Activated naive CD8-positive, alpha-beta T cell treated with anti-CD3 and anti-CD28 coated beads, Interleukin-2, amount 50 U/mL, for 24 hours (primary cell): ENCODE measurements around the gene ZNF143.
"Not testable (repeated sequence)": the region's sequence is repeated elsewhere in the genome, so short reads cannot be mapped to it uniquely, and the experiment has no call there.

Experiments used
- ATAC-seq: fragments of 150-1000 bp; cut with Tn5 transposase; one replicate; pipeline ENCODE4 v1.10.0; 2021
- DNase-seq: peaks from one replicate; pipeline ENCODE4 v3.0.0; 2021
- H3K27ac Mint-ChIP-seq: one replicate; pipeline ENCODE4 v1.8.0; 2021; ENCODE audit warnings: mild to moderate bottlenecking, mixed read lengths
- H3K27me3 Mint-ChIP-seq: one replicate; pipeline ENCODE4 v1.8.0; 2021; ENCODE audit warnings: mixed read lengths
- H3K36me3 Mint-ChIP-seq: one replicate; pipeline ENCODE4 v1.8.0; 2021; ENCODE audit warnings: low read depth, mixed read lengths
- H3K4me1 Mint-ChIP-seq: one replicate; pipeline ENCODE4 v1.8.0; 2021; ENCODE audit warnings: mixed read lengths
- H3K4me3 Mint-ChIP-seq: one replicate; pipeline ENCODE4 v1.8.0; 2021; ENCODE audit warnings: mild to moderate bottlenecking, moderate library complexity, mixed read lengths
- H3K9me3 Mint-ChIP-seq: one replicate; pipeline ENCODE4 v1.8.0; 2021; ENCODE audit warnings: mixed read lengths

Gene ZNF143

DNA sequence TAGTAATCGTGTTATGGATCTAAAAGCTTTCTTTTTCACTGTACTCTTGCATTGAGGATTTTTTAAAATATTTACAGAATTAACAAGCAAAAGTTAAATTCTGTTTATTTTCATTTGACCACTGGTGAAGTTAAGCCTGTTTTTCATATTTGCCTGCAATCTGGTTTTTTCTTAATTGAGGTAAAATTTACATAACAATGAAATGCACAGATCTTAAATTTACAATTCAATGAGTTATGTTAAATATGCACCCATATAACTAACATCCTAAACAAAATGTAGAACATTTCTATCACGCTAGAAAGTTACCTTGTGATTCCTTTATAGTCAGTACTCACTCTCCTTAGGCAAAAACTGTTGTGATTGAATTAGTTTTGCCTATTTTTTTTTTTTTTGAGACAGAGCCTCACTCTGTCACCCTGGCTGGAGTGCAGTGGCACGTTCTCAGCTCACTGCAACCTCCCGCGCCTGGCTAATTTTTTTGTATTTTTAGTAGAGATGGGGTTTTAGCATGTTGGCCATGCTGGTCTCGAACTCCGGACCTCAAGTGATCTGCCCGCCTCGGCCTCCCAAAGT is 58.1 kb downstream of the ZNF143 start:
- DNase-seq, result no peak
- Mint-ChIP-seq H3K36me3 (peaks cover 35% of the 10 kb centered on the region), H3K4me1 (no peaks in the 10 kb centered on the region), H3K27me3 (no peaks in the 10 kb centered on the region), H3K27ac (no peak overlapping the region), H3K4me3 (no peak overlapping the region), H3K9me3 (no peaks in the 10 kb centered on the region)
- ATAC-seq, result no peak

DNA sequence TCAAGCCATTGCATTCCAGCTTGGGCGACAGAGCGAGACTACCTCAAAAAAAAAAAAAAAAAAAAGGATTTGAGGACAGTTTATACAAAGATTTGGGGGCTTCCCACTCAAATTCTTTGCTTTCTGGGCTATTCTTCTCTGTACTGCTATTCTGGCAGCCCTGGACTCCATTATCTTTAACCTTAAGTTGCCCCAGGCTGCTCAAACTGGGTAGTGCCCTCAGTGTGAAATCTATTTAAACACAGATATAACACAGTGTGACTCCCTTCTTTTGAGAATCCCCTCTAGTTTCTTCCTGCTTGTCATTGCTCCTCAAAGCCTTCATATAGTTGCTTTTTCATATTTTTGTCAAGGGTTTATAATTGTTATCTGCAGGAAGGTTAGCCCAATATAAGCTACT is 63.2 kb downstream of the ZNF143 start:
- DNase-seq (no peak), ATAC-seq (no peak)
- peaks cover 21% of the 10 kb centered on the region for H3K36me3 Mint-ChIP-seq
- H3K4me3 Mint-ChIP-seq, result no peak overlapping the region
- H3K9me3 Mint-ChIP-seq, result no peaks in the 10 kb centered on the region
- H3K4me1 Mint-ChIP-seq, result no peaks in the 10 kb centered on the region
- H3K27me3 Mint-ChIP-seq, result no peaks in the 10 kb centered on the region
- no peak overlapping the region for H3K27ac Mint-ChIP-seq

DNA sequence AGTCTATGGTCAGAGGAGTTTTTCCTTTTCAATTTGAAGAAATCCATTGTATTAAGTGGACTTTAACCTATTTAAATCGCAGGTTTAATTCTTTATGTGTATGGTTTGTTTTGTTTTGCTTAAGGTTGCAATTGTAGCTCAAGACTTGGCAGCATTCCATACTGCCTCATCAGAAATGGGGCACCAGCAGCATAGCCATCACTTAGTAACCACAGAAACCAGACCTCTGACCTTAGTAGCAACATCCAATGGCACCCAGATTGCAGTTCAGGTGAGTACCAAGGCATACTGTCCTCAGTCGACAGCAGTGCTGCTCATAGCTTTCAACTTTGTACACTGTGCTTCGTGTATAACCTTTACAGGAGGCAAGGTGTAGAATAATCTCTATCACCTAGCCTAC is 64.3 kb downstream of the ZNF143 start:
- ATAC-seq (no peak), DNase-seq (no peak)
- Mint-ChIP-seq H3K36me3 (peaks cover 18% of the 10 kb centered on the region), H3K27me3 (no peaks in the 10 kb centered on the region), H3K4me1 (no peaks in the 10 kb centered on the region), H3K27ac (no peak overlapping the region), H3K9me3 (no peaks in the 10 kb centered on the region), H3K4me3 (no peak overlapping the region)

DNA sequence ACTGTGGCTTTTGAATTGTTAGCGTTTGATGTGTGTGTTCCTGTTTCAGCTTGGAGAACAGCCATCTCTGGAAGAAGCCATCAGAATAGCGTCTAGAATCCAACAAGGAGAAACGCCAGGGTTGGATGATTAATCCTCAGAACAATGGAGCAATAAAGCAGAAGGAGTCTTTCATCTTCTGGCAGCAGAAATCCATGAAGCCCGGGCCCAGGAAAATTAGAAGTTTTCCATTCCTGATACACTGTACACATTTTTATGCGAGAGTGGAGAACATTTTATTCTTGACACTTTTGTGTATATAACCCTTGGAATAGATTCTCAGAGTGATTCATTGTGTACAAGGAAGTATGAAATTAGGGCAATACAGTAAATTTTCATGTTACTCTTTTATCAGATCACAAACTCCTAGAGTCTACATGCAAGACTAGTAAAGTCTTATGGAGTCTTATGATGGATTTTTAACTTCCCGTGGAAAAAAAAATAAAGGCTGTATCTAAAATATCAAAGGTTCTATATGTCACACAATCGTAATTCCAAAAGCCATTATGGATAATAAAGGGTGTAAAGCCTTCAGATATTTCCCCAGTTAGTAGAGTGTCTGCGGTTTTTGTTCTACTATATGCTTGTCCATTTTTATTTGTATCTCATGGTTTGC is 66.8 kb downstream of the ZNF143 start:
- Mint-ChIP-seq H3K36me3 (peaks cover 10% of the 10 kb centered on the region), H3K27ac (peak overlapping the region; percentile 41), H3K9me3 (no peaks in the 10 kb centered on the region), H3K27me3 (no peaks in the 10 kb centered on the region), H3K4me3 (no peak overlapping the region), H3K4me1 (no peaks in the 10 kb centered on the region)
- ATAC-seq (no peak), DNase-seq (no peak)

DNA sequence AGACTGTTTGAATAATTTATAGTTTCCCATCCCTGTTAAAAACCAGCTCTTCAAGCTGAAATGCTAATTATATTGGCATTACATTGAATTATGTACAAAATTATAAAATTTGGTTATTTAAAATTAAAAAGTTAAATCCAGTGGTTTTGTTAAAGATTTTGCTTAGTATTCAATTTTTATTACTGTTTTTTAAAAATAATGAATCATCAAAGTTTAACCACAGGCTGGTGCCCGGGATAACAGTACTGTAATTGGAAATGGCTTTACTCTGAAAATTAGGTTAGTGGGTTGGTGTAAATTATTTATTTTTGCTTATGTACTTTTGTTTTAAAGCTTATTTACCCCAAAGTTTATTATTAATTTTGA is 67.3 kb downstream of the ZNF143 start:
- H3K4me1 Mint-ChIP-seq, result no peaks in the 10 kb centered on the region
- DNase-seq (no peak), ATAC-seq (no peak)
- H3K27me3 Mint-ChIP-seq, result no peaks in the 10 kb centered on the region
- no peak overlapping the region for H3K4me3 Mint-ChIP-seq
- H3K9me3 Mint-ChIP-seq, result no peaks in the 10 kb centered on the region
- no peak overlapping the region for H3K27ac Mint-ChIP-seq
- peaks cover 7% of the 10 kb centered on the region for H3K36me3 Mint-ChIP-seq

DNA sequence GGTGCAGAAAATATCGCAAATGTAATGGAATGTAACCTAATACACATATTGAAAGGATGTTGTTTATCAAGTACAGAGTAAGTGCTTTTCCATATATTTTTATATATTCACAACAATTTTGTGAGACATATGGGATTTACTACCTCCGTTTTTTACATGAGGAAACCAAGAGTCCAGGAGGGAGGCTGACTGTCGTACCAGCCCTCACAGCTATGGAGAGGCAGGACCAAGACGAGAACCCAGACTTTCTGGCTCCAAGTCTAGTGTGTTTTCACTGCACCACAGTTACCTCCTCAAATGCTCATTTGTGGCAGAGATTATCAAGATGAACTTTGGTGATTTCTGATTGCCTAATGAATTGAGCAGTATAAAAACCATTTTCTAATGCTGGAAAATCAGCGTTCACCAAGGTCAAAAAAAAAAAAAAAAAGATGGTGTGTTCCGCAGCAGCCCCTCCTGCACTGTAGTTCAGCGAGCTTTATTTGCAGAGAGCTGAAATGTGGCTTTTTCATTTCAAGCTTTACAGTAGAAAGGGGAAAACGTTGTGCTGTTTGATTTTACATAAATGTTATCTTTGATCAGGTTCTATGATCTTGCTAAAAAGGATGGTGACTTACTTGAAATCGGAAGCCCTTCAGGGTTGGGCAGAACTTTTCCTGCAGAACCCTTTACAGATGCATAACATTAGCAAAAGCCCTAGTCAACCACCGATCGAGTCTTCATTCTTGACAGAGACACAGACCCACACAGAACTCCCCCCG is 67.9 kb downstream of the ZNF143 start:
- Mint-ChIP-seq H3K9me3 (no peaks in the 10 kb centered on the region), H3K27ac (no peak overlapping the region), H3K4me3 (no peak overlapping the region), H3K27me3 (no peaks in the 10 kb centered on the region), H3K36me3 (peaks cover 6% of the 10 kb centered on the region), H3K4me1 (no peaks in the 10 kb centered on the region)
- ATAC-seq, result no peak
- no peak for DNase-seq

DNA sequence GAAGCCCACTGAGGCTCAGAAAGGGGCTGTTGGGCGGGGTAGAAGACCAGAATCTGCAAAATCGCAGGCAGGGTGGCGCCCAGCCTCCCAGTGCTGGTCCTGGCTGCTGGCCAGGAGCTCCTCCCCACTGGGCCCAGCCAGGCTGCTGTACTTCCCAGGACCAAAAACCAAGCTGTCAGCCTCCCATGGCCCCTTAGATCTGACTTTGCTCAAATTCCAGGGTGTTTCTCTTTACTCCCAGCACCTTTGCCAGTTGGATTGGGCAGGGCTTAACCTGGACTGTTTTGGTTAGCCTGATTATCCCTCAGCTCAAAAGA is 68.5 kb downstream of the ZNF143 start:
- H3K4me3 Mint-ChIP-seq, result no peak overlapping the region
- DNase-seq (no peak), ATAC-seq (no peak)
- no peaks in the 10 kb centered on the region for H3K27me3 Mint-ChIP-seq
- no peaks in the 10 kb centered on the region for H3K4me1 Mint-ChIP-seq
- no peak overlapping the region for H3K27ac Mint-ChIP-seq
- peaks cover 3% of the 10 kb centered on the region for H3K36me3 Mint-ChIP-seq
- no peaks in the 10 kb centered on the region for H3K9me3 Mint-ChIP-seq

DNA sequence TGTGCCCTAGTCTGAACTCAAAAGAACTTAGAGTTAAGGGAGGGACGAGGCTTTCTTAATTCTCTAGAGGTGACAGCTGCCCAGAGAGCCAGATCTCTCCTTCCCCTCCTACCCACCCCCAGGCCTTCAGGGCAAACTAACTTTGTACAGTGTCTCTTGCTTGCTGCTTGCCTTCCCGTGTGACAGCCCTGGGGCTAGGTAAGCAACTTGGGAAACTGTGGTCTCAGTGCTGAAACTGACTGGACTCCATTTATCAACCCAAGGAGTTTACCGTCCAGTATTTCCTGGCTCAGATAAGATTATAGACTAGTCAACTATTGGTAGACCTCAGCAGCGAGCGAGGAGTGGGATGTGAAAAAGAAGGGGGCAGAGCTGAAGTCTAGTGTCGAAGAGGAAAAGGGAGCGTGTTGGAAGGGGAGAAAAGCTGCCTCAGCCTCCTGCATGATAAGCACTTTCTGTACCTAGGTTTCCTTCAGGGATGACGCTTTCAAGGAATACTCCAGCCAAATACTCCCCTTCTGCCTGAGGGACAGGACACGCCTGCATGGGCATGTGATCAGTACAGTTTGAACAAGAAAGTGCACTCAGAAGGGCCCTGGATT is 69.3 kb downstream of the ZNF143 start:
- no peak for ATAC-seq
- H3K27ac Mint-ChIP-seq, result no peak overlapping the region
- H3K27me3 Mint-ChIP-seq, result no peaks in the 10 kb centered on the region
- no peaks in the 10 kb centered on the region for H3K4me1 Mint-ChIP-seq
- peaks cover 3% of the 10 kb centered on the region for H3K36me3 Mint-ChIP-seq
- DNase-seq, result no peak
- no peaks in the 10 kb centered on the region for H3K9me3 Mint-ChIP-seq
- H3K4me3 Mint-ChIP-seq, result no peak overlapping the region

DNA sequence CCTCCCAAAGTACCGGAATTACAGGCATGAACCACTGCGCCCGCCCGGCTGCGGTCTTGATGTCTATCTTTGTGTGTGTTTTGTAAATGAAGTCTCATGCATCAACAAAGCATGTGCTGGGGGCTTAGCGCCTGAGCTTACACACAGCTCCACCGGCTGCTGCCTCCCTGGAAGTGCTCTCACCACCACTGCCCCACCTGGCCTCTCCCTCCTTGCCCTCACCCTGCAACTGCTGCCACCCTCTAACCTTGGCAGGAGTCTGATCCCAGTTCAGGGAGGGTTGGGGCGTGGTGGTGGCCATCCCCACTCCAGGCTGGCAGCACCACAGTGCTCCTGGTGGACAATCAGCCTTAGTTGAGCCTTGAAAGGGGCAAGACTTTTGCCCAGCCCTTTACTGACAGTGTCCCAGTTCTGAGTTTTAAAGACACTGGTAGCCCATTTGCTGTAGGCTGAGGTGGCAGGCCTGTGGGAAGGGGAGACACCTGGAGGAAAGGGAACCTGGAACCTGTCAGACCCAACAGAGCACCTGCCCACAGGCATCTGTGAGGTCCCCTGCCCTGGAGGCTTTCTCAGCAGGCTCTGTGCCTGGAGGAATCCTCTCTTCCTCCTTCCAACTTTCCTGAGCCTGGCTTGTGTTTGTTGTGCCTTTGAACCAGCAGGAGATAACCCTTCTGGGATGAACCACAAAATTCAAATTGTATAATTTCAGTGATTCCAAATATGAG is 70.3 kb downstream of the ZNF143 start:
- Mint-ChIP-seq H3K36me3 (peaks cover 2% of the 10 kb centered on the region), H3K4me3 (no peak overlapping the region), H3K9me3 (no peaks in the 10 kb centered on the region), H3K27me3 (no peaks in the 10 kb centered on the region), H3K4me1 (no peaks in the 10 kb centered on the region), H3K27ac (no peak overlapping the region)
- no peak for ATAC-seq
- DNase-seq, result no peak

DNA sequence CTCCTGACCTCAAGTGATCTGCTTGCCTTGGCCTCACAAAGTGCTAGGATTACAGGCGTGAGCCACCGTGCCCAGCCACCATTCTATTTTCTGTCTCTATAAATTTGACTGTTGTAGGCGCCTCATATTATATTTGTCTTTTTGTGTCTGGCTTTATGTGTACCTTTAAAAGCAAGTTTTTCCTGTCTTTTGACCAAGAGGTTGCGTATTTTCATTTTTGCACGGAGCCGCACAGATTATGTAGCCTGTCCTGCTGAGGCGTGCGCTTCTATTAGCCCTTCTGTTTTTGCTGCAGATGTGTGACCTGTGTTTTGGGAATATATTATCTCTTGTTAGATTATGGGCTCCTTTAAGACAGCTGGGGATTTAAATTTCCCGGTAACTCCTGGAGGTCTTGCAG is 72.2 kb downstream of the ZNF143 start:
- Mint-ChIP-seq H3K36me3 (no peaks in the 10 kb centered on the region), H3K4me1 (no peaks in the 10 kb centered on the region), H3K27me3 (no peaks in the 10 kb centered on the region), H3K9me3 (no peaks in the 10 kb centered on the region), H3K4me3 (no peak overlapping the region), H3K27ac (no peak overlapping the region)
- no peak for DNase-seq
- ATAC-seq, result no peak

DNA sequence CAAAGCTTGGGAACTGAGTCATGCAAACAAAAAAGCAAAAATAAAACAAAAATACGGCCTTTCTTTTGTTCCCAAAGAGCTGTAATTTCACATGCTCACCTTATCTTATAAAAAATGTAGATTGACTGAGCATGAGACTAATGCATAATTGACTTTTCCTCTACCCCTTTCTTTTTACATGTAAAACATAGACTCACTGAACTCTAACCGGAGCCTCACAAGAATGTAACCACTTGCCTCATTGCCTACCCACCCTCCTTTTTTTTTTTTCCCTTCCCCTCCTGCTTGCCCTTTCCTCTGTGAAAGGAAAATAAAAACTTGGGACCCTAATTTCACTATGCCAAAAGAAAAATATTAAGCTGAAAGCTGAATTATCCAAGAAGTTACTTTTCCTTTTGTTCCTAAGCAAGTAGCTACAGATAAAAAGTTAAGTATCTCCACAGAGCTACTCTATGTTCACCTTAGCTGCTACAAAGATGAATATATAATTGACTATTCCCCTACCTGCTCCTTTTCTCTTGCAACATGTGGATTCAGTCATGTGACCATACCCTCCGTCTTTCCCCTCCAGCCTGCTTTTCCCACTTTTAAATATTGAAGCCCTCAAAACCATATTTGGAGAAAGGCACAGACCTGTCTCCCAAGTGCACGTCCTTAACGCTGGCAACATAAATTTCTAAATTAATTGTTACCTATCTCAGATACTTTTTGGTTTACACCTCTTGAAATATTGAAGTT is 73.1 kb downstream of the ZNF143 start:
- H3K4me1 Mint-ChIP-seq, result no peaks in the 10 kb centered on the region
- H3K9me3 Mint-ChIP-seq, result no peaks in the 10 kb centered on the region
- no peaks in the 10 kb centered on the region for H3K27me3 Mint-ChIP-seq
- H3K36me3 Mint-ChIP-seq, result no peaks in the 10 kb centered on the region
- H3K27ac Mint-ChIP-seq, result no peak overlapping the region
- no peak for DNase-seq
- ATAC-seq, result no peak
- no peak overlapping the region for H3K4me3 Mint-ChIP-seq

DNA sequence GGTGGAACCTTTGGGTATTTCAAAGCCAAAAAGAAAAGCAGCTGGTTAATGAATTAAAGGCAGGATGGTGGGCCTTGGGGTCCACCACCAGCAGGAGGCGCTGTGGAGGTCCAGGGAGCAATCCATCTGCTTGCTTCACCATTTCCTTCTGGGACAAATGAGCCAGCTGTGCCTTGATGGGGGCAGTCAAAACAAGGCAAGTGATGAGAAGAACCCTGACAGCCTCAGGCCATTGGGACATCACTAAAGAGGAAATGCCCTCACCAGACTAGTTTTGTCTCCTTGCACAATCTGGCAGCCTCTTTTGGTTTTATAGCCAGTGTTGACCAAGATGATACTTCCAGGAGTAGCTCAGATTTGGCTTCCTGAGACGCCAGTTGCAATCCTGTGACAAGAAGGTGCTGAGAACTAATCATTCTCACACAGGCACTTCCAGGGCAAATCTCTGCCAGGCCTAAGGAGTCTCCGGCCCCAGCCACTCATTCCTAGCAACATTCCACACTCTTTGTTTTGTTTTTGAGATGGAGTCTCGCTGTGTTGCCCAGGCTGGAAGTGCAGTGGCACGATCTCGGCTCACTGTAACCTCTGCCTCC is 74.5 kb downstream of the ZNF143 start:
- Mint-ChIP-seq H3K27ac (no peak overlapping the region), H3K36me3 (no peaks in the 10 kb centered on the region), H3K9me3 (no peaks in the 10 kb centered on the region), H3K4me3 (no peak overlapping the region), H3K4me1 (no peaks in the 10 kb centered on the region), H3K27me3 (no peaks in the 10 kb centered on the region)
- DNase-seq (peak; percentile 91), ATAC-seq (peak; percentile 76)

DNA sequence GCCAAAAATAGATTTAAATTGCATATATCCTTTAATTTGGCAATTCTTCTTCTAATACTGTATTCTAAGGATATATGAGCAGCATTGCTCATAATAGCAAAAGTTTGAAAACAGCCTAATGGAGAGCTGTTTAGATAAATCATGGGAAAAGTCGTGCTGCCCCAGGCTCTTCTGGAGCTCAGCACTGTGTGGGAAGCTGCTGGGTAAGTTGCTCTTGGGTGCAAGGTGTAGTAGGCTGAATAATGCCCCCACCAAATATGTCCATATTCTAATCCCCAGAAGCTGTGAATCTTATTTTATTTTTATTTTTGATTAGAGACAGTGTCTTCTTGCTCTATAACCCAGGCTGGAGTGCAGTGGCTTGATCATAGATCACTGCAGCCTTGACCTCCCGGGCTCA is 77.7 kb downstream of the ZNF143 start:
- DNase-seq (no peak), ATAC-seq (no peak)
- H3K4me1 Mint-ChIP-seq, result no peaks in the 10 kb centered on the region
- H3K36me3 Mint-ChIP-seq, result no peaks in the 10 kb centered on the region
- no peaks in the 10 kb centered on the region for H3K9me3 Mint-ChIP-seq
- H3K27ac Mint-ChIP-seq, result no peak overlapping the region
- no peaks in the 10 kb centered on the region for H3K27me3 Mint-ChIP-seq
- no peak overlapping the region for H3K4me3 Mint-ChIP-seq

DNA sequence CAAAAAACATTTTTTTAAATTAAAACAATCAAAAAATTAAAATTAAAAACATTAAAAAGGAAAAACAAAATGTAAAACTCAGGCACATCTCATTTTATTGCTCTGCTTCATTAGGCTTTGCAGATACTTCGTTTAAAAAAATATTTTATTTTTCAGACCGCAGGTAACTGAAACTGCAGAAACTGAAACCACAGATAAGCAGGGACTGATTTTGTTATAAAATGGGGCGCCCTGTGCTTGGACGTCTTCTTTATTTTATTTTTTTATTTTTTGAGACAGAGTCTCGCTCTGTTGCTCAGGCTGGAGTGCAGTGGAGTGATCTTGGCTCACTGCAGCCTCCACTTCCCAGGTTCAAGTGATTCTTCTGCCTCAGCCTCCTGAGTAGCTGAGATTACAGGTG is 88.4 kb downstream of the ZNF143 start:
- not testable (repeated sequence) for H3K4me3 Mint-ChIP-seq, DNase-seq, H3K27ac Mint-ChIP-seq, H3K9me3 Mint-ChIP-seq, H3K27me3 Mint-ChIP-seq, ATAC-seq, H3K4me1 Mint-ChIP-seq
- peaks cover 10% of the 10 kb centered on the region for H3K36me3 Mint-ChIP-seq
